GM06990 (cell line): ENCODE data around the gene TOGARAM1.

Experiments used
- DNase-seq: peaks from one replicate; pipeline ENCODE4 v3.0.0-alpha.2; 2011; ENCODE audit not compliant: insufficient read length; ENCODE audit errors: extremely low read depth
- H3K27me3 ChIP-seq: replicated peaks from 2 replicates; pipeline ENCODE4 v1.6.0; 2011; ENCODE audit warnings: low read length; ENCODE audit not compliant: control insufficient read depth, insufficient read depth
- H3K36me3 ChIP-seq: 2 replicates; pipeline ENCODE4 v1.5.1; 2011; ENCODE audit warnings: low read length; ENCODE audit not compliant: control insufficient read depth, insufficient read depth
- H3K4me3 ChIP-seq: replicated peaks from 2 replicates; pipeline ENCODE4 v1.5.1; 2011; ENCODE audit warnings: low read depth, mild to moderate bottlenecking, control low read depth, low read length
- CTCF ChIP-seq: IDR thresholded peaks from 2 replicates; pipeline ENCODE4 v1.5.1; 2011; ENCODE audit warnings: low read length, control low read depth, mild to moderate bottlenecking, inconsistent platforms; ENCODE audit not compliant: insufficient read depth, poor library complexity, severe bottlenecking

TOGARAM1 gene

DNA sequence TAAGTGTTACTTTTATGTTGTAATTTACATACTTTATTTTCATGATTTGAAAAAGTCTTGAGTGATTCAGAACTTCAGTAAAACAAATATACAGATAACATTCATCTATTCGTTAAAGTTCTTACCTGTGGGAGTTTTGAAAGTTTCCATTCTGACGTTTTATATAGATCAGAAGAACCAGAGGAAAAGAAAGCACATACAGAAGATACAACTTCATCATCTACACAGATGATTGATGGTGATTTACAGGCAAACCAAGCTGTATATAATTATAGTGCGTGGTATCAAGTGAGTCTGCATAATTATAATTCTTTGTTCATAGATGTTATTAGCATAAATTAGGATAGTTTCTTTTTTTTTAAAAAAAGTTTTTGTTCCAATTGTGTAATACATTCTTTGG lies 152.3 kb downstream of the TOGARAM1 start:
- H3K36me3 ChIP-seq: peaks cover 7% of the 10 kb centered on the region
- H3K4me3 ChIP-seq: no peak overlapping the region
- no peak for DNase-seq
- TF ChIP-seq CTCF: no peak
- H3K27me3 ChIP-seq: no peaks in the 10 kb centered on the region

- peaks cover 8% of the 10 kb centered on the region for H3K36me3 ChIP-seq
- TF ChIP-seq CTCF: no peak
- DNase-seq: no peak
- H3K27me3 ChIP-seq: no peaks in the 10 kb centered on the region
- no peak overlapping the region for H3K4me3 ChIP-seq
These were observed 156.6 kb downstream of the TOGARAM1 start for GRCh38 chr14:45118594-45118993.

DNA sequence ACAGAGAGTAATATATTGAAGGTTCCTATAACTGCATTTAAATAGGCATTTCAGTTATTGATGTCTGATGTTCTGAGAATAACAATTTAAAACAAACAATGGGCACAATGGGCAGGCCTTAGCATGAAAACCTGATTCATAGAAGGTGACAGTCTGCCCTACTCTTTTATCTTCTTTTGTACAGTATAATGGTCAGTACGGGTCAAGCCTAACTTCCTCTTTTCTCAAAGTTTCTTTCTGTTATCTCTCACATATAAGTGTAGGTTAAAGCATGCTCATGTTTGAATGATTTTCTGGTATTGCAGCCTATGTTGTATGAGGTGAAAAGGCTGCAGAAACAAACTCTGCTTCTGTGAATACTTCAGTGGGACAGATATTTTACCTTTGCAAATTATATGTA lies 158.1 kb downstream of the TOGARAM1 start:
- TF ChIP-seq CTCF: no peak
- Histone ChIP-seq H3K4me3 (no peak overlapping the region), H3K27me3 (no peaks in the 10 kb centered on the region), H3K36me3 (peaks cover 8% of the 10 kb centered on the region)
- no peak for DNase-seq

GRCh38 chr14:45123271-45123670 lies 161.3 kb downstream of the TOGARAM1 start:
- no peak for DNase-seq

More at GRCh38 chr14:45123271-45123670, 161.3 kb downstream of the TOGARAM1 start:
- no peaks in the 10 kb centered on the region for H3K27me3 ChIP-seq
- TF ChIP-seq CTCF: no peak
- H3K36me3 ChIP-seq: peaks cover 10% of the 10 kb centered on the region
- H3K4me3 ChIP-seq: no peak overlapping the region
